OCI-LY1 (cell line): Measurements from ENCODE around the gene BLACAT1.

Experiments used
- EZH2 ChIP-seq: fragments of 200-600 bp; sonication (generic), shearing (Covaris generic); IDR thresholded peaks from 2 replicates; pipeline ENCODE4 v1.8.0; 2017; ENCODE audit warnings: borderline replicate concordance, mixed run types, mild to moderate bottlenecking, antibody characterized with exemption, low read length, moderate library complexity, mixed read lengths
- TF ChIP-seq, protein P1 (sequence below): fragments of 200-600 bp; sonication (generic), shearing (Covaris generic); IDR thresholded peaks from 2 replicates; pipeline ENCODE4 v1.5.1; 2017; ENCODE audit warnings: mild to moderate bottlenecking, antibody characterized with exemption, low read length, moderate library complexity, mixed read lengths

DNA sequence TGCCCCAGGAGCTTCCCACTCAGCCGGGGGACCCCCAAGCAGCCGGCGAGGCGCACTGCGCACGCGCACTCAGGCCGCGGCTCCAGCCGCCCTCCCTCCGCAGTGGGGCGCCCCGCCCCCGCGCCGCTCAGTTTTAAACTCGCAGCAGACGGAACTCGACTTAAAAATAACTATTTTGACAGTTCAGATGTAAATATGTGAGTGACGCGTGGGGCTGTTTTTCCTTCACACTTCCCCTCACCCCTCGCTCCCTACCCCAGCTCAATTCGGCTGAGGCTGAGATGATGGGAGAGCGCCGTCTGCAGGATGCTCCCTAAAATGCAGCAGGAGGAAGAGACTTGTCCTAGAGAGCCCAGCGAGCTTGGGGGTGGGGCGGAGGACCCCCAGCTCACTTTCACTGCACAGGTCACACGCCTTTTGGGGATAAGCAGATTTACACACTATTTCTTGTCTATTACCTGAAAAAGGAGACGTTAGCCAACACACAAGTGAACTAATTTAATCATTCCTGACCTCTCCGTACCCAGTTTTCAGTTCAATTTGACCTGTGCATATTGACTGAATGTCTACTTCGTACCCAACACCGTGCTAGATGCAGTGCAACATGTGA, 25.0 kb downstream of the BLACAT1 start:
- TF ChIP-seq EZH2 = no peak
- TF ChIP-seq, protein P1, sequence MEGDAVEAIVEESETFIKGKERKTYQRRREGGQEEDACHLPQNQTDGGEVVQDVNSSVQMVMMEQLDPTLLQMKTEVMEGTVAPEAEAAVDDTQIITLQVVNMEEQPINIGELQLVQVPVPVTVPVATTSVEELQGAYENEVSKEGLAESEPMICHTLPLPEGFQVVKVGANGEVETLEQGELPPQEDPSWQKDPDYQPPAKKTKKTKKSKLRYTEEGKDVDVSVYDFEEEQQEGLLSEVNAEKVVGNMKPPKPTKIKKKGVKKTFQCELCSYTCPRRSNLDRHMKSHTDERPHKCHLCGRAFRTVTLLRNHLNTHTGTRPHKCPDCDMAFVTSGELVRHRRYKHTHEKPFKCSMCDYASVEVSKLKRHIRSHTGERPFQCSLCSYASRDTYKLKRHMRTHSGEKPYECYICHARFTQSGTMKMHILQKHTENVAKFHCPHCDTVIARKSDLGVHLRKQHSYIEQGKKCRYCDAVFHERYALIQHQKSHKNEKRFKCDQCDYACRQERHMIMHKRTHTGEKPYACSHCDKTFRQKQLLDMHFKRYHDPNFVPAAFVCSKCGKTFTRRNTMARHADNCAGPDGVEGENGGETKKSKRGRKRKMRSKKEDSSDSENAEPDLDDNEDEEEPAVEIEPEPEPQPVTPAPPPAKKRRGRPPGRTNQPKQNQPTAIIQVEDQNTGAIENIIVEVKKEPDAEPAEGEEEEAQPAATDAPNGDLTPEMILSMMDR = peak; percentile 97
